ENCODE results near the gene KREMEN1. TPM values are rescaled to one million over a fixed set of nuclear protein-coding genes. Genes with fewer than 3 reads are reported as not detected.

Gene KREMEN1
- total and polyA plus RNA-seq, 4 donors: 1.2 to 22.6 (median 3.8) TPM

- TF ChIP-seq CTCF (IDR thresholded peaks at IDR 0.05; ENCODE audit: low read depth, low read length, missing input control): no peak
- TF ChIP-seq HNF4G (IDR thresholded peaks at IDR 0.05): no peak
- TF ChIP-seq RXRA (IDR thresholded peaks at IDR 0.05): no peak
- TF ChIP-seq GABPA (IDR thresholded peaks at IDR 0.05 in 1 of 2, conservative IDR thresholded peaks at IDR 0.05 in 1 of 2): no peak
- TF ChIP-seq MAX (IDR thresholded peaks at IDR 0.05): no peak
- no peak for TF ChIP-seq JUND (IDR thresholded peaks at IDR 0.05)
- no peak for TF ChIP-seq SP1 (IDR thresholded peaks at IDR 0.05)
Measured at GRCh38 chr22:29206372-29207242, 133.8 kb downstream of the KREMEN1 start (continued).

DNA sequence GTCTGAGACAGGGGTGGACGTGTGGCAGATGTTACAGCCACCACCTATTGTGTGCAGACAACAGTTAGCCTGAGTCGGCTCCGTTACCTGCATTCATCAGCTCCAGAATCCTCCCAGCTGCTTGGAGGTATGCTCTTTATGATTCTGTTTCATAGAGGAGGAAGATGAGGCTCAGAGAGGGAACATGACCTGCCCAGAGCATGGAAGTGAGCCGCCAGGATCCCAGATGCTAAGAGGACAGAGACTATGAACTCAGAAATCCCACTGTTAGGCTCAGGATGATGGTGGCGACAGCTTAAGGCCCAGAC lies 134.4 kb downstream of the KREMEN1 start:
- TF ChIP-seq ATF3 (IDR thresholded peaks at IDR 0.05) (no peak), GABPA (IDR thresholded peaks at IDR 0.05 in 1 of 2, conservative IDR thresholded peaks at IDR 0.05 in 1 of 2) (no peak), RXRA (IDR thresholded peaks at IDR 0.05) (no peak), SP1 (IDR thresholded peaks at IDR 0.05) (no peak), RAD21 (IDR thresholded peaks at IDR 0.05) (no peak), HNF4G (IDR thresholded peaks at IDR 0.05) (no peak), MAX (IDR thresholded peaks at IDR 0.05) (no peak)
- H3K4me3 ChIP-seq (ENCODE audit: low read depth in 1 of 3, low read length in 3 of 3): no peak overlapping the region

GRCh38 chr22:29207562-29208501 lies 135.0 kb downstream of the KREMEN1 start:
- no peaks in the 10 kb centered on the region for H3K9me3 ChIP-seq (ENCODE audit: control insufficient read depth in 4 of 4, low read length in 3 of 4)
- H3K27ac ChIP-seq (ENCODE audit: low read depth in 1 of 2, low read length in 2 of 2): no peak overlapping the region
- WGBS: 69% methylated on average over 11 of the region's 11 CpGs
- peaks cover 1 to 5% (median 3%) of the 10 kb centered on the region in 4 donors for H3K4me1 ChIP-seq (ENCODE audit: control insufficient read depth in 4 of 4, insufficient read depth in 4 of 4, low read length in 3 of 4)
- no peak overlapping the region for H3K9ac ChIP-seq (ENCODE audit: low read depth in 1 of 2, low read length in 2 of 2)
- no peak overlapping the region for H3K4me3 ChIP-seq (ENCODE audit: low read depth in 1 of 3, low read length in 3 of 3)
- H3K36me3 ChIP-seq (ENCODE audit: control insufficient read depth in 4 of 4, insufficient read depth in 3 of 4, low read depth in 1 of 4, low read length in 3 of 4): no peaks in the 10 kb centered on the region
- no peak for DNase-seq (ENCODE audit: low spot score)
- no peaks in the 10 kb centered on the region for H3K27me3 ChIP-seq (ENCODE audit: control insufficient read depth in 4 of 4, insufficient read depth in 4 of 4, low read length in 3 of 4)
- TF ChIP-seq EGR1 (IDR thresholded peaks at IDR 0.05; ENCODE audit: low read depth in 2 of 2) (no peak), ATF3 (IDR thresholded peaks at IDR 0.05) (no peak), FOXA1 (IDR thresholded peaks at IDR 0.05) (no peak), YY1 (IDR thresholded peaks at IDR 0.05) (no peak), MAX (IDR thresholded peaks at IDR 0.05) (no peak), CTCF (IDR thresholded peaks at IDR 0.05; ENCODE audit: low read depth, low read length, missing input control) (no peak), ZBTB33 (IDR thresholded peaks at IDR 0.05) (no peak), SP1 (IDR thresholded peaks at IDR 0.05) (no peak)

More for the DNA sequence above, 134.4 kb downstream of the KREMEN1 start:
- Histone ChIP-seq H3K9me3 (ENCODE audit: control insufficient read depth in 4 of 4, low read length in 3 of 4) (no peaks in the 10 kb centered on the region), H3K9ac (ENCODE audit: low read depth in 1 of 2, low read length in 2 of 2) (no peak overlapping the region), H3K4me1 (ENCODE audit: control insufficient read depth in 4 of 4, insufficient read depth in 4 of 4, low read length in 3 of 4) (peaks cover 1 to 5% (median 3%) of the 10 kb centered on the region in 4 donors), H3K36me3 (ENCODE audit: control insufficient read depth in 4 of 4, insufficient read depth in 3 of 4, low read depth in 1 of 4, low read length in 3 of 4) (no peaks in the 10 kb centered on the region), H3K27ac (ENCODE audit: low read depth in 1 of 2, low read length in 2 of 2) (no peak overlapping the region), H3K27me3 (ENCODE audit: control insufficient read depth in 4 of 4, insufficient read depth in 4 of 4, low read length in 3 of 4) (no peaks in the 10 kb centered on the region)
- 94% methylated on average over 5 of the region's 5 CpGs for WGBS
- DNase-seq (ENCODE audit: low spot score): no peak

All from liver (tissue), 9 donors.